HL-60 (cell line): ENCODE measurements around the gene TOR1AIP2.

ENCODE experiments used
- CTCF ChIP-seq: IDR thresholded peaks from one replicate; pipeline ENCODE4 v1.5.1; 2011; ENCODE audit warnings: low read length, control low read depth, inconsistent platforms; ENCODE audit not compliant: insufficient read depth
- POLR2AphosphoS5 ChIP-seq: IDR thresholded peaks from 2 replicates; pipeline ENCODE4 v1.6.1; 2012; ENCODE audit warnings: low read depth
- SPI1 ChIP-seq: IDR thresholded peaks from 2 replicates; pipeline ENCODE4 v1.6.1; 2012; ENCODE audit warnings: low read depth, mild to moderate bottlenecking, borderline replicate concordance

GRCh38 chr1:179817056-179817455 lies 60.5 kb downstream of the TOR1AIP2 start:
- no peak for TF ChIP-seq CTCF
- no peak for TF ChIP-seq POLR2AphosphoS5
- no peak for TF ChIP-seq SPI1
